GM12872 (cell line): ENCODE results near the gene EPG5.

Source experiments
- TF ChIP-seq, protein P1 (sequence below): IDR thresholded peaks from 3 replicates; pipeline ENCODE4 v1.5.1; 2011; ENCODE audit warnings: low read depth, mild to moderate bottlenecking, low read length, moderate library complexity; ENCODE audit not compliant: insufficient read depth

Gene EPG5

DNA sequence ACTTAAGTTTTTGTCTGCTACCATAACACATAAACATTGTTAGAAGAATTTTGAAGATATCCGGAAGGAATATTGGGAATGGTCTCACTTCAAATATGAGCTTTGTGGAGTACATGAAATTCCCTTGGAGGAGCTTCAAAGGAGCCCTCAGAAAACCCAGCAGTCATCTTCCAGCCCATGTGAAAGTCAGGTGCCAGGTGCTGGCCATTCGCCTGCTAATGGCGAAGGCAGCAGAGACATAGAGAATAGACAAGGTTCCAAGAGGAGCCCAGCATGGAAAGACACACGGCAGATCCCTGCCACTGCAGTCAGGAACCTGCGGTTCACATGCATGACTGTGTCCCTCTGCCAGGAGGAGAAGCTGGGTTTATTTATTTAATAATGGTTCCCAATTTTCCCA lies 40.0 kb upstream of the EPG5 start:
- TF ChIP-seq, protein P1, sequence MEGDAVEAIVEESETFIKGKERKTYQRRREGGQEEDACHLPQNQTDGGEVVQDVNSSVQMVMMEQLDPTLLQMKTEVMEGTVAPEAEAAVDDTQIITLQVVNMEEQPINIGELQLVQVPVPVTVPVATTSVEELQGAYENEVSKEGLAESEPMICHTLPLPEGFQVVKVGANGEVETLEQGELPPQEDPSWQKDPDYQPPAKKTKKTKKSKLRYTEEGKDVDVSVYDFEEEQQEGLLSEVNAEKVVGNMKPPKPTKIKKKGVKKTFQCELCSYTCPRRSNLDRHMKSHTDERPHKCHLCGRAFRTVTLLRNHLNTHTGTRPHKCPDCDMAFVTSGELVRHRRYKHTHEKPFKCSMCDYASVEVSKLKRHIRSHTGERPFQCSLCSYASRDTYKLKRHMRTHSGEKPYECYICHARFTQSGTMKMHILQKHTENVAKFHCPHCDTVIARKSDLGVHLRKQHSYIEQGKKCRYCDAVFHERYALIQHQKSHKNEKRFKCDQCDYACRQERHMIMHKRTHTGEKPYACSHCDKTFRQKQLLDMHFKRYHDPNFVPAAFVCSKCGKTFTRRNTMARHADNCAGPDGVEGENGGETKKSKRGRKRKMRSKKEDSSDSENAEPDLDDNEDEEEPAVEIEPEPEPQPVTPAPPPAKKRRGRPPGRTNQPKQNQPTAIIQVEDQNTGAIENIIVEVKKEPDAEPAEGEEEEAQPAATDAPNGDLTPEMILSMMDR, result no peak

DNA sequence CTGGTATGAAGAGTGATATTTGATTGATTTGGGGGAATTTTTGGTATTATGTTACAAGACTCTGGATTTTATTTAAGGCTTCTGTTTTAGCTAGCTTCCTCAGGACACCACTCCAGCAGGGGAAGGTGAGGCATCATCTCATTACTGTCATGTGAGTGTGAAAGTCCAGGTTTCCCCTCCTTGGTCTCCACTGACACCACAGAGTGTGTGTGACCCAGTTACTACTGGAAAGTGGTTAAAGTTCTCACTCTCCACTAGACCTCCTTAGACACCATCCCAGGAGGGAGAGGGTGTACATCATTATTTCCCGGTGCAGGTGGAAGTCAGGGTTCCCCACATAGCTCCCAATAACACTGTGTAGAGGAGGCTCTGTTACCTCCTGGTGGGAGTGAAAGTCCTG lies 35.8 kb upstream of the EPG5 start:
- TF ChIP-seq, protein P1, result no peak

DNA sequence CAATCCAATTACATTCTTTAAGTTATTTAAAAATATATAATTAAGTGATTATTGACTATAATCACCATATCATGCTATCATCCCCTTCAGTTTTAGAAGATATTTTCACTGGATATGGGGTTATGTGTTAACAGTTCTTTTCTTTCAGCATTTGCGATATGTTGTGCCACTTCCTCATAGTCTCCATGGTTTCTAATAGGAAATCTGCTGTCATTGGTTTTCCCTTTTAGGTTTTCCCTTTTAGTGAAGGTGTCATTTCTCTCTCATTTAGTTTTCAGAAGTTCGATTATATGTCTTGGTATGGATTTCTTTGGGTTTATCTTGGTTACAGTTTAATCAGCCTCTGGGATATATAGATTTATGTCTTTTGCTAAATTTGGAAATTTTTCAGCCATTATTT lies 34.8 kb upstream of the EPG5 start:
- TF ChIP-seq, protein P1, result no peak

DNA sequence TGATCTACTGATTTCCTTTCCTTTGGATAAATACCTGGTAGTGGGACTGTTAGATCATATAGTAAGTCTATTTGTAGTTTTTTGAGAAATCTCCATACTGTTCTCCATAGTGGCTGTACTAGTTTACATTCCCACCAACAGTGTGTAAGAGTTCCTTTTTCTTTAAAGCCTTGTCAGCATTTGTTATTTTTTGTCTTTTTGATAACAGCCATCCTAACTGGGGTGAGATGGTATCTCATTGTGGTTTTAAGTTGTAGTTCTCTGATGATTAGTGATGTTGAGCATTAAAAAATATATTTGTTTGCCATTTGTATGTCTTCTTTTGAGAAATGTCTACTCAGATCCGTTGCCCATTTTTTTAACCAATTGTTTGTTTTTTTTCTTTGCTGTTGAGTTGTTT lies 33.9 kb upstream of the EPG5 start:
- TF ChIP-seq, protein P1, result no peak

DNA sequence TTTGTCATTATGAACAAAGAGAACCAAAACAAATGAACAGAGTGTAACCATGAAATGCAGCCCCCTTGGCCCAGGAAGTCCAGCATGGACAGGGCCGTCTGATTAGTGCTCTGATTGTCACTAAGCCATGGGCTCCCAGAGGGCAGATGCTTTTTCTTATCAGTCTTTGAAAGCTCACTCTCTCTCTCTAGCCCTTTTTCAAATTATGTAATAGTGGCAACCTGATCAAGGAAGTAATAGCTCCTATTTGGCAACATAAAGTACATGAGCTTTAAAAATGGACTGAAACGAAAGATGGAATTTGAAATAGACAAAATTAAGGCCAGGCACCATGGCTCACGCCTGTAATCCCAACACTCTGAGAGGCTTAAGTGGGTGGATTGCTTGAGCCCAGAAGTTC lies 32.4 kb upstream of the EPG5 start:
- TF ChIP-seq, protein P1, result no peak

DNA sequence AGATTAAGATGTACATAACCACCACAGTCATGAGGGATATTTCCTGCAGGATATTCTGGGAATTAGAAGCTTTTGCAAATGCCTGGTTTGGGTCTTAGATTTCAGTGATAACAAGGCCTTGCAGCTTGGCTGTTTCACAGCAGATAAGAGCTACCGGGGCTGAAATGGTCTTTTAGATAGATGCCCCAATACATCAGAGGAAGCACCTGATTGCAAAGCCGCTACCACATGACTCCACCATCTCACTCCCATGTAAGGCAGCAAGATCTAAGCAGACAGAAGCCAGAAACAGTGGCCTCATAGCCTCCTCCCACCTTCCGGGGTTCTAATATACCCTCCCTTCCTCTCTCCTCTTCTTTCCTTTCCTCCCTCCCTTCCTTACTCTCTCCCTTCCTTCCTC lies 31.1 kb upstream of the EPG5 start:
- TF ChIP-seq, protein P1, result no peak

DNA sequence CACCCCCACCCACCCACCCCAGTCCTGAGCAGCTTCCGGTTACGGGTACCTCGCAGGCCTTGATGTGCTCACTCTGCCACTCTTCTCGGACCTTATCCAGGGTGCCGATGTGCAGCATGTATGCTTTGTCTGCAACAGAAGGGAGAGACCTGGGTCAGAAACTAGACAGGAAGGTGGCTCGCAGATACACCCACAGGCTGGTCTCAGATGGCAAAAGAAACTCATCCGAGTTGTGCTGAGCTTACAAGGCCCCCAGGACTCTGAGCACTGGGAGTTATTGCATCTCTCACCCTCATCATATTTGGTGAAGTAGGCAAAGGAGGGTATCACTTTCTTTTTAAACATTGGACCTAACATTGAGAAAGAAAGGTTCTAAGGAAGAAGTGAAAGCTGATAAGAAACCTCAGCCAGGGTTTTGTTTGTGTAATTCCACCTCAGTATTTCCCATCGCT lies 30.6 kb upstream of the EPG5 start:
- TF ChIP-seq, protein P1, result no peak

DNA sequence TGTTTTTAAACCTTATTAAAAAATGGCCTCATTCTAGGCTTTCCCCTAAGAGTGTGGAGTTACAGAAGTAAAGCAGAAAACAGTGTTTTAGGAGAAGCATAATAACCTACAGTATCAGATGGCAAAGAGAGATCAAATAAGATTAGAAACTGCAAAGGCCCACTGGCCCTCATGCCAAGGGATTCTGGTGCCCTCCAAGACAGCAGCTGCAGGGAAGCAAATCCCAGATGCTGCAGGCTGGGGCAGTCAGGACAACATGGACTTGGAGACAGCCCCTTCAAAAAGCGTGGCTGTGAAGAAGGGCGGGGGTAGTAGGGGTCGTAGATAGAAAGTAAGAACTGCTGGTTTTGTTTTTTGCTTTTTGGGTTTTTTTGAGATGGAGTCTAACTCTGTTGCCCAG lies 28.3 kb upstream of the EPG5 start:
- TF ChIP-seq, protein P1, result no peak
